H9 (cell line): Measurements from ENCODE around the gene SNN. TPM values are rescaled to one million over a fixed set of nuclear protein-coding genes. Genes with fewer than 3 reads are reported as not detected.
A peak's percentile ranks its signal among the peaks of the same experiment; 100 is the strongest.

Experiments used
- DNase-seq: peaks from one replicate; pipeline ENCODE4 v3.0.0-alpha.2; 2017
- H2AFZ ChIP-seq: one replicate; pipeline ENCODE4 v1.6.1; 2013; ENCODE audit warnings: mild to moderate bottlenecking, low read length, control low read depth, moderate library complexity
- H2AK5ac ChIP-seq: 2 replicates; pipeline ENCODE4 v1.6.1; 2013; ENCODE audit warnings: low read length, control low read depth, mixed read lengths; ENCODE audit not compliant: insufficient read length
- H2BK120ac ChIP-seq: one replicate; pipeline ENCODE4 v1.6.1; 2013; ENCODE audit warnings: low read depth, mild to moderate bottlenecking, low read length, control low read depth, inconsistent platforms; ENCODE audit not compliant: poor library complexity, severe bottlenecking
- H2BK12ac ChIP-seq: 2 replicates; pipeline ENCODE4 v1.6.1; 2013; ENCODE audit warnings: low read length, control low read depth, mixed read lengths, low read depth; ENCODE audit not compliant: insufficient read length
- H2BK15ac ChIP-seq: 2 replicates; pipeline ENCODE4 v1.6.1; 2013; ENCODE audit warnings: low read depth, low read length, control low read depth
- H2BK20ac ChIP-seq: one replicate; pipeline ENCODE4 v1.6.1; 2013; ENCODE audit warnings: low read depth, mild to moderate bottlenecking, low read length, control low read depth, inconsistent platforms; ENCODE audit not compliant: poor library complexity, severe bottlenecking
- H2BK5ac ChIP-seq: 2 replicates; pipeline ENCODE4 v1.6.1; 2013; ENCODE audit warnings: low read length, control low read depth, mixed read lengths; ENCODE audit not compliant: insufficient read length
- H3K14ac ChIP-seq: 2 replicates; pipeline ENCODE4 v1.6.1; 2013; ENCODE audit warnings: low read length, control low read depth; ENCODE audit not compliant: insufficient read depth
- H3K18ac ChIP-seq: 2 replicates; pipeline ENCODE4 v1.6.1; 2013; ENCODE audit warnings: low read depth, mild to moderate bottlenecking, mixed read lengths, low read length, control low read depth; ENCODE audit not compliant: insufficient read length
- H3K23ac ChIP-seq: 2 replicates; pipeline ENCODE4 v1.6.1; 2013; ENCODE audit warnings: low read length, control low read depth, mixed read lengths, low read depth; ENCODE audit not compliant: insufficient read length
- H3K23me2 ChIP-seq: 2 replicates; pipeline ENCODE4 v1.6.1; 2013; ENCODE audit warnings: low read depth, mild to moderate bottlenecking, mixed read lengths, low read length, control low read depth; ENCODE audit not compliant: insufficient read length, poor library complexity, severe bottlenecking
- H3K27ac ChIP-seq: 2 replicates; pipeline ENCODE4 v1.5.1; 2013; ENCODE audit warnings: low read length, control low read depth, mixed read lengths, low read depth; ENCODE audit not compliant: insufficient read length
- H3K27me3 ChIP-seq: 2 replicates; pipeline ENCODE4 v1.6.1; 2013; ENCODE audit warnings: low read length, control low read depth, inconsistent platforms; ENCODE audit not compliant: insufficient read depth
- H3K4ac ChIP-seq: 2 replicates; pipeline ENCODE4 v1.6.1; 2013; ENCODE audit warnings: low read depth, mild to moderate bottlenecking, control low read depth, inconsistent platforms, low read length, moderate library complexity
- H3K4me1 ChIP-seq: 2 replicates; pipeline ENCODE4 v1.6.1; 2013; ENCODE audit warnings: low read length, control low read depth, inconsistent platforms; ENCODE audit not compliant: insufficient read depth
- H3K4me2 ChIP-seq: 2 replicates; pipeline ENCODE4 v1.6.1; 2013; ENCODE audit warnings: low read length, control low read depth, mixed read lengths; ENCODE audit not compliant: insufficient read length, insufficient read depth
- H3K56ac ChIP-seq: 2 replicates; pipeline ENCODE4 v1.6.1; 2013; ENCODE audit warnings: low read depth, mild to moderate bottlenecking, mixed read lengths, low read length, control low read depth; ENCODE audit not compliant: insufficient read length
- H3K79me1 ChIP-seq: 2 replicates; pipeline ENCODE4 v1.6.1; 2013; ENCODE audit warnings: low read depth, mild to moderate bottlenecking, moderate library complexity, low read length, control low read depth, inconsistent platforms; ENCODE audit not compliant: insufficient read depth, poor library complexity, severe bottlenecking
- H3K79me2 ChIP-seq: 2 replicates; pipeline ENCODE4 v1.6.1; 2013; ENCODE audit warnings: low read length, control low read depth, inconsistent platforms; ENCODE audit not compliant: insufficient read depth
- H3K9ac ChIP-seq: 2 replicates; pipeline ENCODE4 v1.6.1; 2013; ENCODE audit warnings: low read length, control low read depth, mixed read lengths; ENCODE audit not compliant: insufficient read length; ENCODE audit errors: extremely low read depth
- H3K9me3 ChIP-seq: one replicate; pipeline ENCODE4 v1.6.1; 2013; ENCODE audit warnings: low read depth, low read length, inconsistent platforms; ENCODE audit not compliant: control insufficient read depth
- H3T11ph ChIP-seq: one replicate; pipeline ENCODE4 v1.6.1; 2013; ENCODE audit warnings: mild to moderate bottlenecking, low read length, control low read depth, inconsistent platforms
- H4K20me1 ChIP-seq: one replicate; pipeline ENCODE4 v1.6.1; 2013; ENCODE audit not compliant: control insufficient read depth, insufficient read length, insufficient read depth
- H4K5ac ChIP-seq: 2 replicates; pipeline ENCODE4 v1.6.1; 2013; ENCODE audit warnings: low read depth, mild to moderate bottlenecking, mixed read lengths, low read length, control low read depth; ENCODE audit not compliant: insufficient read length
- H4K8ac ChIP-seq: replicated peaks from 2 replicates; pipeline ENCODE4 v1.6.1; 2013; ENCODE audit warnings: low read length, control low read depth, mixed read lengths, low read depth; ENCODE audit not compliant: insufficient read length
- H4K91ac ChIP-seq: 2 replicates; pipeline ENCODE4 v1.6.1; 2013; ENCODE audit warnings: low read depth, mild to moderate bottlenecking, moderate library complexity, mixed read lengths, low read length, control low read depth; ENCODE audit not compliant: insufficient read length
- H3K27ac Mint-ChIP-seq, 3 experiments: 2 replicates in 2 of 3; 3 replicates in 1 of 3; pipeline ENCODE4 v1.8.0; 2020 to 2021; ENCODE audit warnings: mixed read lengths in 3 of 3, mild to moderate bottlenecking in 1 of 3, moderate library complexity in 1 of 3
- H3K27me3 Mint-ChIP-seq: 2 replicates; pipeline ENCODE4 v1.8.0; 2021; ENCODE audit warnings: low read depth, mild to moderate bottlenecking, moderate library complexity, mixed read lengths
- H3K36me3 Mint-ChIP-seq, 3 experiments: 2 replicates in 2 of 3; 3 replicates in 1 of 3; pipeline ENCODE4 v1.8.0; 2020 to 2021; ENCODE audit warnings: low read depth in 3 of 3, mixed read lengths in 3 of 3; ENCODE audit not compliant: insufficient read depth in 1 of 3
- H3K4me1 Mint-ChIP-seq, 2 experiments: 2 replicates each; pipeline ENCODE4 v1.8.0; 2020; ENCODE audit warnings: mixed read lengths in 2 of 2
- H3K4me3 Mint-ChIP-seq, 2 experiments: 2 replicates in 1 of 2; 3 replicates in 1 of 2; pipeline ENCODE4 v1.8.0; 2020 to 2021; ENCODE audit warnings: mild to moderate bottlenecking in 2 of 2, mixed read lengths in 2 of 2, moderate library complexity in 1 of 2
- H3K9me3 Mint-ChIP-seq, 2 experiments: 2 replicates in 1 of 2; 3 replicates in 1 of 2; pipeline ENCODE4 v1.8.0; 2020; ENCODE audit warnings: mild to moderate bottlenecking in 2 of 2, mixed read lengths in 2 of 2, moderate library complexity in 1 of 2
- CTCF ChIP-seq: fragments of 200-600 bp; sonication (generic); conservative IDR thresholded peaks from 3 replicates; pipeline ENCODE4 v1.8.0; 2021; ENCODE audit warnings: antibody characterized with exemption, mild to moderate bottlenecking
- WGBS: extraction: QIAGEN DNeasy Blood & Tissue Kit; methylation state at CpG from one replicate; pipeline ENCODE4 v1.1.7; 2013; ENCODE audit warnings: missing lambda C conversion rate, low lambda C conversion rate, mixed read lengths; ENCODE audit not compliant: insufficient read length; ENCODE audit errors: extremely low coverage; 5-methylcytosine and 5-hydroxymethylcytosine counted together
- total RNA-seq: library from RNA; stranded (reverse); gene quantifications from 2 replicates; pipeline ENCODE4 v1.2.1, GENCODE V29; 2021

Gene SNN
- total RNA-seq, 1 experiment from 2014 or later, result 44.2 TPM

GRCh38 chr16:11700264-11701029, 32.2 kb downstream of the SNN start:
- Mint-ChIP-seq H3K27me3 (no peaks in the 10 kb centered on the region), H3K27ac (peak overlapping the region in 2 of 3 experiments; percentile 4 to 12; a peak in 2 of 7 replicates), H3K9me3 (no peaks in the 10 kb centered on the region), H3K4me1 (no peaks in the 10 kb centered on the region), H3K4me3 (no peak overlapping the region), H3K36me3 (peaks cover 6 to 37% (median 14%) of the 10 kb centered on the region in 3 experiments; a peak in 5 of 7 replicates)
- no peak overlapping the region for H4K5ac ChIP-seq
- 0 out of 2 replicates have a peak, but pooled peaks cover 2% of the 10 kb centered on the region for H3K79me2 ChIP-seq
- no peaks in the 10 kb centered on the region for H3K79me1 ChIP-seq
- no peak overlapping the region for H2BK5ac ChIP-seq
- H4K91ac ChIP-seq, result no peak overlapping the region
- no peaks in the 10 kb centered on the region for H3K9me3 ChIP-seq
- H3K18ac ChIP-seq, result no peak overlapping the region
- no CpG with 5 or more reads among the region's 9 CpGs for WGBS
- H3K27me3 ChIP-seq, result no peaks in the 10 kb centered on the region
- no peak overlapping the region for H2BK12ac ChIP-seq
- H2BK20ac ChIP-seq, result no peak overlapping the region
- no peaks in the 10 kb centered on the region for H3K23me2 ChIP-seq
- H2AK5ac ChIP-seq, result no peak overlapping the region
- H3K14ac ChIP-seq, result no peak overlapping the region
- no peak overlapping the region for H3K4ac ChIP-seq
- no peak overlapping the region for H3K9ac ChIP-seq
- TF ChIP-seq CTCF, result no peak
- no peak overlapping the region for H3K4me2 ChIP-seq
- H3K27ac ChIP-seq, result no peak overlapping the region
- H3T11ph ChIP-seq, result no peak overlapping the region
- no peak overlapping the region for H2AFZ ChIP-seq
- H3K56ac ChIP-seq, result no peak overlapping the region
- no peak overlapping the region for H2BK120ac ChIP-seq
- no peak overlapping the region for H4K8ac ChIP-seq
- H3K23ac ChIP-seq, result no peak overlapping the region
- H4K20me1 ChIP-seq, result no peaks in the 10 kb centered on the region
- H2BK15ac ChIP-seq, result no peak overlapping the region
- no peaks in the 10 kb centered on the region for H3K4me1 ChIP-seq
- DNase-seq, result no peak
